WERI-Rb-1 (cell line): ENCODE results near the gene RFC5.
"Not testable (repeated sequence)": the region's sequence is repeated elsewhere in the genome, so short reads cannot be mapped to it uniquely, and the experiment has no call there.

Experiments
- DNase-seq: peaks from one replicate; pipeline ENCODE4 v3.0.0-alpha.2; 2020
- H3K27ac ChIP-seq: fragments of 250-450 bp; sonication (Bioruptor Pico); 2 replicates; pipeline ENCODE4 v1.5.1; 2020; ENCODE audit warnings: mild to moderate bottlenecking, moderate library complexity
- H3K27me3 ChIP-seq: fragments of 250-450 bp; sonication (Bioruptor Pico); 2 replicates; pipeline ENCODE4 v1.5.1; 2021; ENCODE audit warnings: mild to moderate bottlenecking, low read depth, moderate library complexity; ENCODE audit not compliant: insufficient read depth, severe bottlenecking
- H3K36me3 ChIP-seq: fragments of 250-450 bp; sonication (Bioruptor Pico); 2 replicates; pipeline ENCODE4 v1.5.1; 2020; ENCODE audit warnings: mild to moderate bottlenecking, moderate library complexity
- H3K4me3 ChIP-seq: 2 replicates; pipeline ENCODE4 v1.5.1; 2011; ENCODE audit warnings: low read depth, mild to moderate bottlenecking, control low read depth, low read length
- H3K9me3 ChIP-seq: fragments of 250-450 bp; sonication (Bioruptor Pico); 2 replicates; pipeline ENCODE4 v1.5.1; 2021; ENCODE audit warnings: mild to moderate bottlenecking, moderate library complexity; ENCODE audit not compliant: severe bottlenecking
- CTCF ChIP-seq: IDR thresholded peaks from 2 replicates; pipeline ENCODE4 v1.5.1; 2011; ENCODE audit warnings: low read depth, mild to moderate bottlenecking, control low read depth, inconsistent platforms, low read length

RFC5 gene

DNA sequence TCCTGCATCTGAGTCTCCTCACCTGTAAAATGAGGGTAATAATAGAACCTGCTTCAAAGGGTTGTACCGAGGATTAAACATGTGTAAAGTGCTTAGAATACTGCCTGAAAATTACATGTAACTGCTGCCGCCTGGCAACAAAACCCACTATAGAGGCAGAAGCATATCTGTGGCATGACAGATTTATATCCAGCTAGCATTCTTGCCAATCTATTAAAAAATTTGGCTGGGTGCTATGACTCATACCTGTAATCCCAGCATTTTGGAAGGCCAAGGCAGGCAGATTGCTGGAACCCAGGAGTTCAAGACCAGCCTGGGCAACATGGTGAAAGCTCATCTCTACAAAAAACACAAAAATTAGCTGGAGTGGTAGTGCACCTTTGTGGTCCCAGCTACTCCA is 31.3 kb upstream of the RFC5 start:
- no peak for DNase-seq
- Histone ChIP-seq H3K27ac (no peak overlapping the region), H3K36me3 (no peaks in the 10 kb centered on the region), H3K4me3 (no peak overlapping the region), H3K9me3 (no peaks in the 10 kb centered on the region), H3K27me3 (no peaks in the 10 kb centered on the region)
- TF ChIP-seq CTCF: no peak

- Histone ChIP-seq H3K4me3 (no peak overlapping the region), H3K36me3 (no peaks in the 10 kb centered on the region), H3K27ac (no peak overlapping the region), H3K9me3 (no peaks in the 10 kb centered on the region), H3K27me3 (no peaks in the 10 kb centered on the region)
- no peak for DNase-seq
- TF ChIP-seq CTCF: no peak
Measured at GRCh38 chr12:117986705-117987469, 29.6 kb upstream of the RFC5 start.

DNA sequence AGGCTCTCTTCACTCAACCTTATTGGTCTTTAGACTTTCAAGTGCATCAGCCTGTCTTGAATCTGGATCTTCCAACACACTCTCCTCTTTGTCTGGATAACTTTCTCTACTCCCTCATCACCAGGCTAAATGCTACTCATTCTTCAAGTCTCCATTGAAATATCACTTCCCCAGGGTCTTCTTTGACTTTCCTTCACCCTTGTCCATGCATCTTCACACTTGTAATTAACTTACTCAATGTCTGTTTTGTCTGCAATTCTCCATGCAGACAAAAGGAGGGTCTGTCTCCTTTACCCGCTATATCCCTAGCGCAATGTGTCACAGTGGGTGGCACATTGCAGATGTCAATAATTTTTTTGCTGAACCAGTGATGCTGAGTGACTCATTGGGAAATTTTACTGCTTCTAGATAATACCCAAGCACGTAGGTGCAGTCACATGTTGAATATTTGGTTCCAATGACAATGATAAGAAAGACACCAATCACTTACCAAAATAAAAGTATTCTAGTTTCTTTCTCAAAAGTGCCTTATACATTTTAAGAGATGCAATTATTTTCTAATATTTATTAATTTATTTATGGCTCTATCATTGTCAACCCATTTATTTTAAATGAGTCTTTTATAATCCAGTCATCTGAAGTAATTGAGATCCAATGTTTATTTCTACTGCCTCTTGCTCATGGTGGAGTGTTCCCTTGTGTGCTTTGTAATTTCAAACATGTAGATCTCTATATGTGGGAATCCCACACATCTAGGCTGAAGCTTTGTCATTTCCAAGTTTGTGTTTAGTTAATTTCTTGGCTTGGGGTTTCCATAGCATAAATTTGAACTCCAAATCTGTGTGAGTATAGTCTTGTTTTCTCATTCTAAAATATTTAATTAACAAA is 21.7 kb upstream of the RFC5 start:
- no peaks in the 10 kb centered on the region for H3K27me3 ChIP-seq
- H3K4me3 ChIP-seq: no peak overlapping the region
- DNase-seq: no peak
- no peaks in the 10 kb centered on the region for H3K36me3 ChIP-seq
- H3K27ac ChIP-seq: no peak overlapping the region
- no peaks in the 10 kb centered on the region for H3K9me3 ChIP-seq
- no peak for TF ChIP-seq CTCF

DNA sequence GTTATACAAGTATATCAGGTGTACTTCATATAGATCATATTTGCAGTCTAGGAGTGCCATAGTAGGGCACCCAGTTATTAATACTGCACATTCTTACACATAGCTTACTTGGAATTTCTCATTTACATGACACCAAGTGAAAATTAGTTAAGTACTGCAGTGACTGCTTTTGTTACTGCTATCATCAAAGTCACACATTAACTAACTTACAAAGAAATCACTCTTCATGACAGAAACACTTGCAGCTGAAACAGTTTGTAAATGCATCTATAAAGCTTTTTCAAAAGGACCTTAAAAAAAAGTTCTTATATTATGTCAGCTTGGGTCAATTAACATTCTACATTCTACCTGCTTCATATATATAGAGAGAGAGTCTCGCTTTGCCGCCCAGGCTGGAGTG is 17.8 kb upstream of the RFC5 start:
- TF ChIP-seq CTCF: no peak

GRCh38 chr12:117999806-118000205 is 16.7 kb upstream of the RFC5 start:
- H3K36me3 ChIP-seq, H3K27ac ChIP-seq, H3K9me3 ChIP-seq, DNase-seq, H3K27me3 ChIP-seq, H3K4me3 ChIP-seq: not testable (repeated sequence)

More for the DNA sequence above, 17.8 kb upstream of the RFC5 start:
- Histone ChIP-seq H3K27ac (no peak overlapping the region), H3K4me3 (no peak overlapping the region), H3K36me3 (no peaks in the 10 kb centered on the region), H3K27me3 (no peaks in the 10 kb centered on the region), H3K9me3 (no peaks in the 10 kb centered on the region)
- DNase-seq: no peak

DNA sequence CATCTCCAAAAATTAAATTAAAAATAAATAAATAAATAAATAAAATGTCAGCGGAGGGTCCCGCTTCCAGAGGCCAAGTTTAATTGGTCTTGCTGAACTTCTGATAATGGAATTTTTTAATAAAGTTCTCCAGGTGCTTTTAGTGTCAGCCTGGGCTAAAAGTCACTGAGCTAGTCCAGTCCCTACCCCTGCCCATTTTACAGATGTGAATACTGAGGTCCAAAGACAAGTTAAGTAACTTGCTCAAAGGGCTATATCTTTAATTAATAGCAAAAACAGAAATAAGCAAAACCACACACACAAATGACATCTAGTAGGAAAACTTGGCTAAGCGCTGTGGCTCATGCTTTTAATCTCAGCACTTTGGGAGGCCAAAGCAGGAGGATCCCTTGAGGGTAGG is 5.6 kb upstream of the RFC5 start:
- no peaks in the 10 kb centered on the region for H3K27me3 ChIP-seq
- no peak overlapping the region for H3K27ac ChIP-seq
- DNase-seq: no peak
- H3K9me3 ChIP-seq: no peaks in the 10 kb centered on the region
- no peaks in the 10 kb centered on the region for H3K36me3 ChIP-seq
- no peak for TF ChIP-seq CTCF
- H3K4me3 ChIP-seq: no peak overlapping the region
